PFSK-1 (cell line): ENCODE data around the gene CHRND.

Source experiments
- FOXP2 ChIP-seq: optimal IDR thresholded peaks from 2 replicates; pipeline ENCODE3; 2011; ENCODE audit warnings: borderline replicate concordance, control low read depth, inconsistent platforms; ENCODE audit not compliant: insufficient read depth; ENCODE audit errors: extremely low read length, extremely low read depth
- POLR2AphosphoS5 ChIP-seq: IDR thresholded peaks from 2 replicates; pipeline ENCODE4 v1.6.1; 2012; ENCODE audit warnings: low read depth, mild to moderate bottlenecking, control low read depth, low read length, moderate library complexity
- SIN3A ChIP-seq: IDR thresholded peaks from 2 replicates; pipeline ENCODE4 v1.6.1; 2012; ENCODE audit warnings: mild to moderate bottlenecking, low read length, moderate library complexity, borderline replicate concordance; ENCODE audit not compliant: insufficient read depth
- TAF1 ChIP-seq: IDR thresholded peaks from 2 replicates; pipeline ENCODE4 v1.6.1; 2012; ENCODE audit warnings: low read length, control low read depth, borderline replicate concordance; ENCODE audit not compliant: insufficient read depth

DNA sequence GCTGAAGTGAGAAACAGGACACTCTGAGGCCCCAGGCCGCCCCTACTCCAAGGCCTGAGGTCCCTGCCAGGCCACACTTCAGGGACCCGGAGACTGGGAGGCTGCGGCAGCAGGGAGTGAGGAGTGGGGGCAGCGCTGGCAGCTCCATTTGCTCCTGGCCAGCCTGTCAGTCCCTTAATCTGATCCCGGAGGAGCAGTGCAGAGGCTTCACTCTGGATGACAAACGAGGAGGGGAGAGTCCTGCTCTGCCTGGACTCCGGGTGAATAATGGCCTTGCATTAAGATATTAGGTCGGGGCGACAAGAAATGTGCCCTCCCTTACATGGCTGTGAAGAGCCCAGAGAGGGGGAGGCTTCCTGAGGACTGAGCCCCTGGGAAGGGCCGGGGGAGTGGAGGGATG lies 20.1 kb upstream of the CHRND start:
- no peak for TF ChIP-seq SIN3A
- no peak for TF ChIP-seq POLR2AphosphoS5
- no peak for TF ChIP-seq FOXP2
- no peak for TF ChIP-seq TAF1
